ENCODE data around the gene SASH1.

DNA sequence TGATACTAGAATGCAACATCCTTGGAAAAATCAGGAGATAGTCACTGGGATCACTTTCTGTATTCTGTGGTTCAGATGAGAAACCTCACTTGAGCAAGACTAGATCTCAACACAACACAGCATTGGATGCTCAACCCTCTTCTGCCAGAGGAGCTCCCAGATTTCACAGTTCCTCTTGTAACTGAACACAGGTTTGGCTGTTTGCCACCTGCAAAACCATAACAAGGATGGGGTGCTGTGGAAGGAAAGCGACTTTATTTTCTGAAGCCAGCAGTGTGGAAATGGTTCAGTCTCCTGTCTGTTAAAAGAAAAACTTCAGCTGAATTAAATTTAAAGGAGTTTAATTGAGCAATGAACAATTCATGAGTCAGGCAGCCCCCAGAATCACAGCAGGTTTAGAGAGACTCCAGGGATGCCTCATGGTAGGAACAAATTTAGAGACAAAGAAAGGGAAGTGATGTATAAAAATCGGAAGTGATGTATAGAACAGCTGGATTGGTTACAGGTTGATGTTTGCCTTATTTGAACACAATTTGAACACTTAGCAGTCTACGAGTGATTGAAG, 254.3 kb downstream of the SASH1 start:
- TF ChIP-seq, protein P1, sequence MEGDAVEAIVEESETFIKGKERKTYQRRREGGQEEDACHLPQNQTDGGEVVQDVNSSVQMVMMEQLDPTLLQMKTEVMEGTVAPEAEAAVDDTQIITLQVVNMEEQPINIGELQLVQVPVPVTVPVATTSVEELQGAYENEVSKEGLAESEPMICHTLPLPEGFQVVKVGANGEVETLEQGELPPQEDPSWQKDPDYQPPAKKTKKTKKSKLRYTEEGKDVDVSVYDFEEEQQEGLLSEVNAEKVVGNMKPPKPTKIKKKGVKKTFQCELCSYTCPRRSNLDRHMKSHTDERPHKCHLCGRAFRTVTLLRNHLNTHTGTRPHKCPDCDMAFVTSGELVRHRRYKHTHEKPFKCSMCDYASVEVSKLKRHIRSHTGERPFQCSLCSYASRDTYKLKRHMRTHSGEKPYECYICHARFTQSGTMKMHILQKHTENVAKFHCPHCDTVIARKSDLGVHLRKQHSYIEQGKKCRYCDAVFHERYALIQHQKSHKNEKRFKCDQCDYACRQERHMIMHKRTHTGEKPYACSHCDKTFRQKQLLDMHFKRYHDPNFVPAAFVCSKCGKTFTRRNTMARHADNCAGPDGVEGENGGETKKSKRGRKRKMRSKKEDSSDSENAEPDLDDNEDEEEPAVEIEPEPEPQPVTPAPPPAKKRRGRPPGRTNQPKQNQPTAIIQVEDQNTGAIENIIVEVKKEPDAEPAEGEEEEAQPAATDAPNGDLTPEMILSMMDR (IDR thresholded peaks at IDR 0.05; ENCODE audit: low read length) = no peak
- TF ChIP-seq EZH2phosphoT487 (IDR thresholded peaks at IDR 0.05; ENCODE audit: low read length) = no peak
